Ascending aorta (tissue), 2 donors: Measurements from ENCODE around the gene TEX13D. TPM values are rescaled to one million over a fixed set of nuclear protein-coding genes. Genes with fewer than 3 reads are reported as not detected.
"Not testable (repeated sequence)": the region's sequence is repeated elsewhere in the genome, so short reads cannot be mapped to it uniquely, and the experiment has no call there.

Source experiments
- DNase-seq, 2 donors: peaks; one replicate each; pipeline ENCODE4 v3.0.0-alpha.2; 2019; ENCODE audit warnings: low spot score in 2 of 2
- H3K27ac ChIP-seq, 2 donors: fragments of 200-600 bp; sonication (generic); one replicate each; pipeline ENCODE4 v1.5.1; 2016 to 2017; ENCODE audit warnings: mild to moderate bottlenecking in 1 of 2
- H3K27me3 ChIP-seq: fragments of 200-600 bp; sonication (generic); one replicate; pipeline ENCODE4 v1.5.1; 2017
- H3K36me3 ChIP-seq, 2 donors: fragments of 200-600 bp; sonication (generic); one replicate each; pipeline ENCODE4 v1.5.1; 2016
- H3K4me1 ChIP-seq, 2 donors: fragments of 200-600 bp; sonication (generic); one replicate each; pipeline ENCODE4 v1.5.1; 2016 to 2017; ENCODE audit warnings: mild to moderate bottlenecking in 1 of 2
- H3K4me3 ChIP-seq, 2 donors: fragments of 200-600 bp; sonication (generic); one replicate each; pipeline ENCODE4 v1.5.1; 2016 to 2017; ENCODE audit warnings: mild to moderate bottlenecking in 1 of 2
- H3K9me3 ChIP-seq, 2 donors: fragments of 200-600 bp; sonication (generic); one replicate each; pipeline ENCODE4 v1.5.1; 2016
- CTCF ChIP-seq, 3 experiments: fragments of 200-600 bp in 2 of 3; fragments of 450-650 bp in 1 of 3; sonication (generic) in 2 of 3; IDR thresholded peaks; one replicate each; pipeline ENCODE4 v1.5.1; 2016 to 2019; ENCODE audit warnings: antibody characterized with exemption in 3 of 3, mild to moderate bottlenecking in 1 of 3, moderate library complexity in 1 of 3
- intact Hi-C: fragments of 100-400 bp; cut with DNase I; formaldehyde crosslinking; loops from one replicate; pipeline ENCODE4 v1.15.1; 2023
- total RNA-seq: library from RNA; depleted of rRNA; stranded (reverse); fragments of >200 nt; gene quantifications from one replicate; pipeline ENCODE4 v1.1.0, GENCODE V29; 2016

The TEX13D gene
- total RNA-seq, result not detected

- no peak for DNase-seq
- intact Hi-C loops, result no loop called here
- TF ChIP-seq CTCF (IDR thresholded peaks at IDR 0.05), result no peak
These were observed at the start of gene TEX13D for GRCh38 chrX:124332481-124333424. TSS of gene TEX13D (plus strand) at chrX:124332660. CDS start at chrX:124332918, 258 bp downstream.

DNA sequence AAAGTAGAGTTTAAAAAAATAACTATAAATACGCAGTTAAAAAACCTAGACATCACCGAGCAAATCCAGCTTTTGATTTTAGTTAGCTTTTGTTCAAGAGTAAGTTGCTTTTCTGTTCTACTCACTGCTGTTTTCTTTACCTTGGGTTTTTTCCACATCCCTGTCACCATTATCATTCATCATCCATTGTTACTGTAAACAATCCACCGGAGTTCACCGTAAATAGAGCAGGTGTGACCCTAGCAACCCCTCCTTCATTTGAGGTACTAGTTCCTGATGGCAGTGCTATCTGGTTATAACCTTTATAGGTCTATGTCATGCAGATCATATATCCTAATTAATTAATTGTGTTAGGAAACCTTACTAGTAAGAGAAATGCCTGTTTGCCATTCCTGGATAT lies 43.0 kb upstream of the TEX13D start:
- no peaks in the 10 kb centered on the region for H3K9me3 ChIP-seq
- TF ChIP-seq CTCF (IDR thresholded peaks at IDR 0.05), result no peak
- intact Hi-C loops, result no loop called here
- no peaks in the 10 kb centered on the region for H3K4me1 ChIP-seq
- no peak for DNase-seq
- H3K4me3 ChIP-seq, result no peak overlapping the region
- H3K27me3 ChIP-seq, result no peaks in the 10 kb centered on the region
- H3K27ac ChIP-seq, result no peak overlapping the region
- H3K36me3 ChIP-seq, result no peaks in the 10 kb centered on the region

More at GRCh38 chrX:124332481-124333424, at the start of gene TEX13D:
- H3K4me1 ChIP-seq, result no peaks in the 10 kb centered on the region
- H3K36me3 ChIP-seq, result no peaks in the 10 kb centered on the region
- no peak within 1 kb of the TSS for H3K27ac ChIP-seq
- no peak within 1 kb of the TSS for H3K4me3 ChIP-seq
- no peaks in the 10 kb centered on the region for H3K27me3 ChIP-seq
- H3K9me3 ChIP-seq, result no peaks in the 10 kb centered on the region

DNA sequence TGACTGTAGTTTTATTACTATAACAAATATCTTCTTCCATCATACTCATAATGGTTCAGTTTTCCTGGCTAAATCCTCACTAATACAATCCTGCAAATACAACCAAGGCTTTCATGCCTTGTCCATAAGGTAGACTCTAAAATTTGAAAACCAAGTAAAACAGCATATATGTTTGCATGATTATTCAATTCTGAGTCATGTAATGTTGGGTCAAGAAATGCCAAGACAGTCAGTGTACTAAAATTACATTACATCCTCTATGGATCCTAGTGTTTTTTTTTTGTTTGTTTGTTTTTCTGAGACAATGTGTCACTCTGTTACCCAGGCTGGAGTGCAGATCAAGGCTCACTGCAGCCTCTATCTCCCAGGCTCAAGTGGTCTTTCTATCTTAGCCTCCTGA lies 38.6 kb upstream of the TEX13D start:
- no peak for DNase-seq
- Histone ChIP-seq H3K9me3 (no peaks in the 10 kb centered on the region), H3K27ac (no peak overlapping the region), H3K4me1 (no peaks in the 10 kb centered on the region), H3K4me3 (no peak overlapping the region), H3K27me3 (no peaks in the 10 kb centered on the region), H3K36me3 (no peaks in the 10 kb centered on the region)
- TF ChIP-seq CTCF (IDR thresholded peaks at IDR 0.05), result no peak
- intact Hi-C loops, result no loop called here

DNA sequence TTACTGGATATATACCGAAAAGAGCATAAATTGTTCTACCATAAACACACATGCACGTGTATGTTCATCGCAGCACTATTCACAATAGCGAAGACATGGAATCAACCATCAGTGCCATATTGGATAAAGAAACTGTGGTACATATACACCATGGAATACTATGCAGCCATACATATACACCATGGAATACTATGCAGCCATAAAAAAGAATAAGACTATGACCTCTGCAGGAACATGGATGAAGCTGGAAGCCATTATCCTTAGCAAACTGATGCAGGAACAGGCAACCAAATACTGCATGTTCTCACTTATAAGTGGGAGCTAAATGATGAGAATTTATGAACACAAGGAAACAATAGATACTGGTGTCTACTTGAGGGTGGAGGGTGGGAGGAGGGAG lies 33.1 kb upstream of the TEX13D start:
- H3K4me3 ChIP-seq, intact Hi-C loops: not testable (repeated sequence)

GRCh38 chrX:124300405-124300804 lies 32.1 kb upstream of the TEX13D start:
- H3K27ac ChIP-seq, result no peak overlapping the region
- no peak for TF ChIP-seq CTCF (IDR thresholded peaks at IDR 0.05)
- H3K9me3 ChIP-seq, result no peaks in the 10 kb centered on the region
- intact Hi-C loops, result no loop called here
- H3K36me3 ChIP-seq, result no peaks in the 10 kb centered on the region
- no peaks in the 10 kb centered on the region for H3K27me3 ChIP-seq
- H3K4me1 ChIP-seq, result no peaks in the 10 kb centered on the region
- no peak for DNase-seq
- H3K4me3 ChIP-seq, result no peak overlapping the region

More for the DNA sequence above, 33.1 kb upstream of the TEX13D start:
- H3K27me3 ChIP-seq, H3K4me1 ChIP-seq, DNase-seq, H3K27ac ChIP-seq, H3K9me3 ChIP-seq, H3K36me3 ChIP-seq: not testable (repeated sequence)

- no peak for DNase-seq
- Histone ChIP-seq H3K4me3 (no peak overlapping the region), H3K9me3 (no peaks in the 10 kb centered on the region), H3K36me3 (no peaks in the 10 kb centered on the region), H3K27ac (no peak overlapping the region), H3K4me1 (no peaks in the 10 kb centered on the region), H3K27me3 (no peaks in the 10 kb centered on the region)
- intact Hi-C loops, result no loop called here
- no peak for TF ChIP-seq CTCF (IDR thresholded peaks at IDR 0.05)
These were observed 25.1 kb upstream of the TEX13D start for GRCh38 chrX:124307253-124307907.
